BLaER1 treated with 17β-estradiol and CSF1 and Interleukin-3, amounts not matched to agents 10 nM and 100 nM (cell line): ENCODE results near the gene TCP11L1.

Experiments
- H3K27ac ChIP-seq, 11 experiments: shearing (Covaris generic); formaldehyde crosslinking; 2 replicates each; pipeline ENCODE4 v1.8.1; 2022
- H3K27me3 ChIP-seq, 11 experiments: shearing (Covaris generic); formaldehyde crosslinking; 2 replicates each; pipeline ENCODE4 v1.8.1; 2022
- H3K36me3 ChIP-seq, 11 experiments: shearing (Covaris generic); formaldehyde crosslinking; 2 replicates each; pipeline ENCODE4 v1.8.1; 2022
- H3K4me1 ChIP-seq, 10 experiments: shearing (Covaris generic); formaldehyde crosslinking; 2 replicates each; pipeline ENCODE4 v1.8.1; 2022
- H3K4me2 ChIP-seq, 11 experiments: shearing (Covaris generic); formaldehyde crosslinking; 2 replicates each; pipeline ENCODE4 v1.8.1; 2022
- H3K4me3 ChIP-seq, 10 experiments: shearing (Covaris generic); formaldehyde crosslinking; 2 replicates each; pipeline ENCODE4 v1.8.1; 2022
- H3K9ac ChIP-seq, 11 experiments: shearing (Covaris generic); formaldehyde crosslinking; 2 replicates each; pipeline ENCODE4 v1.8.1; 2022
- H3K9me3 ChIP-seq, 11 experiments: shearing (Covaris generic); formaldehyde crosslinking; replicated peaks in 1 of 11; 2 replicates each; pipeline ENCODE4 v1.8.1; 2022
- H4K20me1 ChIP-seq, 11 experiments: shearing (Covaris generic); formaldehyde crosslinking; 2 replicates each; pipeline ENCODE4 v1.8.1; 2022
- Cebpa-rat ChIP-seq, 11 experiments: shearing (Covaris generic); IDR thresholded peaks; 2 replicates each; pipeline ENCODE4 v1.8.1; 2022

TCP11L1 gene

DNA sequence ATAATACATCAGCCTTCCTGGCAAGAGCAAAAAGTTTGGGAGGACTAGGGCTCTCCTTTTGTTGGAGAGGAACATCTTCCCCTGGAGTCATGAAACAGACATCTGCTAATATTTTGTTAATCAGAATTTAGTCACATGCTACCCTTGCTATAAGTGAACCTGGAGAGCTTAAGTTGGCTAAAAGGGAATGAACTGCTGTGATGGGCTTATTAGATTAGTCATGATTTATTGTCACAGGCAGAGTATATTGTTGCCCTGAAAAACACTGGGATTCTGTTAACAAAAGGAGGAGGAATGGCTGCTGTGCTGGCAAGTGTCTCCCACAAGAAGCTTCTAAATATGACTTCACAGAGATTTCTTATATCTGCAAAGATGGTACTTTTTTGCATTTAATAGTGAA, 16.0 kb downstream of the TCP11L1 start:
- no peaks in the 10 kb centered on the region; a peak in 3 of 22 replicates for H4K20me1 ChIP-seq
- TF ChIP-seq Cebpa-rat (IDR thresholded peaks at IDR 0.05), result no peak
- H3K4me1 ChIP-seq, result peaks cover 0 to 52% (median 9%) of the 10 kb centered on the region in 10 experiments; a peak in 14 of 20 replicates
- no peak overlapping the region for H3K9ac ChIP-seq
- H3K27me3 ChIP-seq, result no peaks in the 10 kb centered on the region
- no peak overlapping the region for H3K4me3 ChIP-seq
- no peak overlapping the region for H3K27ac ChIP-seq
- no peaks in the 10 kb centered on the region for H3K9me3 ChIP-seq
- no peak overlapping the region for H3K4me2 ChIP-seq
- peaks cover 56 to 80% (median 65%) of the 10 kb centered on the region in 11 experiments for H3K36me3 ChIP-seq

GRCh38 chr11:33057284-33057683, 17.9 kb downstream of the TCP11L1 start:
- H3K4me2 ChIP-seq, result no peak overlapping the region

DNA sequence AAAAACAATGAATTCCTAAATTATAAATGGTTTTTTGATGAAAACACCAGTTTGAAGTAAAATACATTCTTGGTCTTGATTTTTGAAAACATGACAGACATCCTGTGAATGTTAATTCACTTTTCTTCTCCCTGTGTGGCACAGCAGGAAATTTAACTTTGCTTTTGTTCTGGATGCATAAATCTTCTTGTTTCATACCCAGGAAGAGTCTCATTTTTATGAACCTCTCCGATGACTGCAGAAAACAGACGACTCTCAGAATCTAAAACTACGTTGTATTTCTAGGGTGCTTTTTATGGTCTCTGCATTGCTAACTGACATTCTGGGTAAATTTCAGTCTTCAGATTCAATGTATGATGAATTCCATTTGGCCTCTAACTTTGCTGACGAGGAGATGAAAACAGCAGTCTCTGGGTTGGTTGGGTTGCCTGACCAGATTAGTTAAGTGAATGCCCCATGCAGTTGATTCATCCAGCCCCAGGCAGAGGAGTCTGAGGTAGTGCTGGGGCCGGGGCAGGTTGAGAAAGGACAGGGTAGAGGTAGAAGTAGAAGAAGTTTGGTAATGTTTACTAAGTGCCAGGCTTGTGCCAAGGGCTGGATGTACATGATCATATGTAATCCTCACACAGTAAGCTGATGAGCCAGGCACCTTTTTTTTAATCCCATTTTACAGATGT, 20.1 kb downstream of the TCP11L1 start:
- Histone ChIP-seq H3K27ac (0 out of 22 replicates have a peak overlapping the region, but pooled peaks of 1 of the 11 experiments have one; percentile 87), H3K4me3 (no peak overlapping the region), H3K27me3 (no peaks in the 10 kb centered on the region), H3K4me1 (peaks cover 13 to 51% (median 32%) of the 10 kb centered on the region in 10 experiments), H3K36me3 (peaks cover 60 to 92% (median 74%) of the 10 kb centered on the region in 11 experiments), H3K4me2 (no peak overlapping the region), H4K20me1 (peaks cover 0 to 9% (median 0%) of the 10 kb centered on the region in 11 experiments; a peak in 5 of 22 replicates), H3K9ac (no peak overlapping the region), H3K9me3 (no peaks in the 10 kb centered on the region)
- TF ChIP-seq Cebpa-rat (IDR thresholded peaks at IDR 0.05), result no peak

More at GRCh38 chr11:33057284-33057683, 17.9 kb downstream of the TCP11L1 start:
- Histone ChIP-seq H4K20me1 (no peaks in the 10 kb centered on the region; a peak in 3 of 22 replicates), H3K36me3 (peaks cover 70 to 90% (median 80%) of the 10 kb centered on the region in 11 experiments), H3K4me3 (no peak overlapping the region), H3K4me1 (peaks cover 0 to 49% (median 15%) of the 10 kb centered on the region in 10 experiments; a peak in 13 of 20 replicates), H3K9ac (no peak overlapping the region), H3K27ac (no peak overlapping the region), H3K27me3 (no peaks in the 10 kb centered on the region), H3K9me3 (no peaks in the 10 kb centered on the region)
- TF ChIP-seq Cebpa-rat (IDR thresholded peaks at IDR 0.05), result no peak

DNA sequence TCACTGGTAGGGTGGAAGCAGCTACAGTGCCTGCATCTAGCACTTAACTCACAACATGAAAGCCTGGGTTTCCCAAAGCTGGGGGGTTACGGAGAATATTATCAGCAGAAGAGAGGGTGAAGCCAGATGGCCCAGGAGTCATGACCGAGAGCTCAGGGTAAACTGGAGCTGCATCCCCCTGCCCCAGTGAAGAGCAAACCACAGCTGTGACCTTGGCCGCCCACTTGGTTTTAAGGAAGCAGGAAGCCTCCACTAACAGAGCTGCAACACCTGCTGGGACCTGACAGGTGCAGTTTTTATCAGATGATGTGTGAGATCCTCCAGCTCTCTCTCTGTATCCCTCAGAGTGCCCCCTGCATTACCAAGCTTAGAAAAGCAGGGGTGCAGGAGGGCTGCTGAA, 20.9 kb downstream of the TCP11L1 start:
- H3K36me3 ChIP-seq, result peaks cover 58 to 90% (median 67%) of the 10 kb centered on the region in 11 experiments
- peak overlapping the region in 3 of 11 experiments; percentile 21 to 87 (median 69); a peak in 3 of 22 replicates for H3K27ac ChIP-seq
- peaks cover 0 to 15% (median 0%) of the 10 kb centered on the region in 11 experiments; a peak in 6 of 22 replicates for H4K20me1 ChIP-seq
- no peaks in the 10 kb centered on the region for H3K27me3 ChIP-seq
- peak overlapping the region in 3 of 11 experiments; percentile 38 to 91 (median 68); a peak in 5 of 22 replicates for H3K4me2 ChIP-seq
- TF ChIP-seq Cebpa-rat (IDR thresholded peaks at IDR 0.05), result no peak
- no peaks in the 10 kb centered on the region for H3K9me3 ChIP-seq
- H3K4me1 ChIP-seq, result peaks cover 17 to 59% (median 39%) of the 10 kb centered on the region in 10 experiments
- H3K9ac ChIP-seq, result 0 out of 22 replicates have a peak overlapping the region, but pooled peaks of 1 of the 11 experiments have one; percentile 21
- no peak overlapping the region for H3K4me3 ChIP-seq

DNA sequence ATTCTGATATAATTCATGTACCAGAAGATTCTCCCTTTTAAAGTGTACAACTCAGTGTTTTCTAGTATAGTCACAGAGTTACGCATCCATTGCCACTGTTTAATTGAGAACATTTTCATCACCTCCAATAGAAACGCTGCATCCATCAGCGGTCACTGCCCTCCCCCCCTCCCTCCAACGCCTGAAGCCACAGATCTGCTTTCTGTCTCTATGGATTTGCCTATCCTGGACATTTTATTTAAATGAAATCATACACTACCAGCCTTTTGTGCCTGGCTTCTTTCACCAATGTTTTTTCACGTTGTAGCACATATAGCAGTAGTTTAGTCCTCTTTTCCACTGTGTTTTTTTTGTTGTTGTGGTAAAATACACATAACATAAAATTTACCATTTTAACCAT, 22.8 kb downstream of the TCP11L1 start:
- Histone ChIP-seq H3K4me3 (no peak overlapping the region), H3K27me3 (no peaks in the 10 kb centered on the region), H3K4me2 (peak overlapping the region in 4 of 11 experiments; percentile 77 to 91 (median 82); a peak in 8 of 22 replicates), H3K9ac (peak overlapping the region in 1 of 11 experiments; percentile 62; a peak in 1 of 22 replicates), H3K9me3 (no peaks in the 10 kb centered on the region), H3K27ac (peak overlapping the region in 7 of 11 experiments; percentile 43 to 87 (median 79); a peak in 10 of 22 replicates), H4K20me1 (peaks cover 0 to 26% (median 0%) of the 10 kb centered on the region in 11 experiments; a peak in 7 of 22 replicates), H3K36me3 (peaks cover 62 to 87% (median 73%) of the 10 kb centered on the region in 11 experiments), H3K4me1 (peaks cover 17 to 66% (median 39%) of the 10 kb centered on the region in 10 experiments)
- no peak for TF ChIP-seq Cebpa-rat (IDR thresholded peaks at IDR 0.05)

DNA sequence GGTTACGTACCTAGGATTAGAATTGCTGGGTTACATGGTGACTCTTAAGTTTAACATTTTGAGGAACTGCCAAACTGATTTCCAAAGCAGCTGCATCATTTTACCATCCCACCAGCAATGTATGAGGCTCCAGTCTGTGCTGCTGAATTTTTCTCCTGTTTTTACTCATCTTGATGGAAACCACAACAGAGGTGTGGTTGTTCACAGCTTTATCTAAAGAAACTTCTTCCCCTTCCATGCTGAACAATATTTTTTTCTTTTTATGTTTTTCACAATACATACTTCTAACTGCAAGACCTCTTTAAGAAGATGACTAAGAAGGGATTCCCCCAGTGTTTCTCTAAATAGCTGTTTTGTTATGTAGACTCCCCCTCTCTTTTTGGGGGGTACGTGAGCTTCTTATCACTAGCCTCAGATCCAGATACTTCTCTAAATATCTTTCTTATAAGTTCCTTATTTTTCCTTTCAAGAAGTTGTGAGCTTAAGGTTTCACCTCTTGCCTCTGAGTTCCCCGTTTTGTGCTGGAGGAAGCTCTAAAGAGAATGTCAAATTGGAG, 24.0 kb downstream of the TCP11L1 start:
- Histone ChIP-seq H3K9ac (peak overlapping the region in 6 of 11 experiments; percentile 41 to 66 (median 60); a peak in 11 of 22 replicates), H4K20me1 (peaks cover 0 to 31% (median 0%) of the 10 kb centered on the region in 11 experiments; a peak in 6 of 22 replicates), H3K27ac (peak overlapping the region in 10 of 11 experiments; percentile 43 to 87 (median 74); a peak in 18 of 22 replicates), H3K4me3 (no peak overlapping the region), H3K4me2 (peak overlapping the region; percentile 11 to 91 (median 54); a peak in 21 of 22 replicates), H3K27me3 (no peaks in the 10 kb centered on the region), H3K9me3 (no peaks in the 10 kb centered on the region), H3K36me3 (peaks cover 64 to 89% (median 72%) of the 10 kb centered on the region in 11 experiments), H3K4me1 (peaks cover 17 to 66% (median 39%) of the 10 kb centered on the region in 10 experiments)
- peak in 1 of 11 experiments; percentile 24; a peak in 1 of 22 replicates for TF ChIP-seq Cebpa-rat (IDR thresholded peaks at IDR 0.05)

DNA sequence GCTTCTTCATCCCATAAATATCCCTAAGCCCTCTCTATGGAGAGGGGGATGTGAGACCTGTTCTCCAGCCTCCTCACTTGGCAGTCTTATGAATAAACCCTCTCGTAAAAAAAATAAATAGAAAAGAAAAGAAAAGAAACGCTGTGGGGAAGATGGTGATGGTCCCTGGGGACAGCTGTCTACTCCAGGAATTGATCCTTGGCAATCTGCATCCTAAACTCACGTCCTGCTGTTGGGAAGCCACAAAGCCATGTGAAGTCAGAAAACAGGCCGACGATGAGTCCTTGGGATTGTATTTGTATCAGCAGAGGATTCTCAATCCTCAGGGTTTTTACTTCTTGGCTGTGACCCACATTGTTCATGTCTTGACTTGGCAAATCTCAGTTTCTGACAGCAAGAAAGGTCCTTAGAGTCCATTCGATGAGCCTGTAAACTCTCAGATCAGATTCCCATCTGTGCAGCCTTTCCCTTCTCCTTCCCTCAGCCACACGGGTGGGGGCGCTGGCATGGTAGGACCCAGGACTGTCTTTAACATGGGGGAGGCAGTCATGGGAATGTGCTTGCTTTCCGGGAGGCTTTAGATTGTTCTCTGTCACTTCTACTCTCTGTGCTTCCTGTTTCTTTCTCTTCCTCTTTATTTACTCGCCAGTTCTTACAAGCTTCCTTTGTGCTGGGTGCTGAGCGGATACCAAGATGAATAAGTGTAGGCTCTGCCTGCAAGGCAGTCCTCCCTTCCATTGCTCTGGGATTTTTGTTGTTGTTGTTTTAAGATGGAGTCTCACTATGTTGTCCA, 24.9 kb downstream of the TCP11L1 start:
- no peaks in the 10 kb centered on the region for H3K9me3 ChIP-seq
- H3K4me1 ChIP-seq, result peaks cover 17 to 62% (median 39%) of the 10 kb centered on the region in 10 experiments
- peaks cover 0 to 31% (median 0%) of the 10 kb centered on the region in 11 experiments; a peak in 6 of 22 replicates for H4K20me1 ChIP-seq
- H3K9ac ChIP-seq, result peak overlapping the region in 8 of 11 experiments; percentile 9 to 66 (median 52); a peak in 13 of 22 replicates
- H3K27me3 ChIP-seq, result no peaks in the 10 kb centered on the region
- H3K4me3 ChIP-seq, result peak overlapping the region in 1 of 10 experiments; percentile 15; a peak in 1 of 20 replicates
- H3K4me2 ChIP-seq, result peak overlapping the region; percentile 11 to 91 (median 54); a peak in 21 of 22 replicates
- peak overlapping the region; percentile 22 to 87 (median 73); a peak in 19 of 22 replicates for H3K27ac ChIP-seq
- no peak for TF ChIP-seq Cebpa-rat (IDR thresholded peaks at IDR 0.05)
- peaks cover 63 to 87% (median 71%) of the 10 kb centered on the region in 11 experiments for H3K36me3 ChIP-seq

DNA sequence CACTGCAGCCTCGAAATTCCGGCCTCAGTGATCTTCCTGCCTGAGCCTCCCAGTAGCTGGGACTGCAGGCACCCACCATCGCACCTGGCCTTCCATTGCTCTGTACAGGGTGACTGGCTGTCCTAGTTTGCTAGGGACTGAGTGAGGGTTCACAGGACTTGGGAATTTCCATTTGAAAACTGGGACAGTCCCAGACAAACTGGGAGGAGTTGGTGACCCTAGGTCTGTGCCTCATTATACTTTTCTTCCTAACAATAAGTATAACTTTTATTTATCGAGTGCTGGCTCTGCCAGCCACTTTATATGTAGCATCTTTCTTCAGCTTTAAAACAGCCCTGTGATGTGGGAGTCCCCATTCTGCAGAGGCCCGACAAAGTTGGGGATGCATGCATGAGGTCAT, 25.5 kb downstream of the TCP11L1 start:
- Histone ChIP-seq H3K4me2 (peak overlapping the region in 9 of 11 experiments; percentile 11 to 91 (median 68); a peak in 15 of 22 replicates), H3K27ac (peak overlapping the region in 8 of 11 experiments; percentile 43 to 87 (median 77); a peak in 15 of 22 replicates), H3K4me3 (peak overlapping the region in 1 of 10 experiments; percentile 15; a peak in 1 of 20 replicates), H3K4me1 (peaks cover 17 to 61% (median 39%) of the 10 kb centered on the region in 10 experiments), H3K9me3 (no peaks in the 10 kb centered on the region), H3K9ac (peak overlapping the region in 1 of 11 experiments; percentile 66; a peak in 1 of 22 replicates), H3K27me3 (no peaks in the 10 kb centered on the region), H4K20me1 (peaks cover 0 to 31% (median 0%) of the 10 kb centered on the region in 11 experiments; a peak in 6 of 22 replicates), H3K36me3 (peaks cover 62 to 86% (median 71%) of the 10 kb centered on the region in 11 experiments)
- TF ChIP-seq Cebpa-rat (IDR thresholded peaks at IDR 0.05), result no peak
